IMR-90 (cell line): Measurements from ENCODE around the gene AKAP13. TPM values are rescaled to one million over a fixed set of nuclear protein-coding genes. Genes with fewer than 3 reads are reported as not detected.

Experiments used
- ATAC-seq: fragments of 200-7000 bp; cut with Tn5 transposase; 2 replicates; pipeline ENCODE4 v1.9.1; 2020; ENCODE audit warnings: low read depth, mild to moderate bottlenecking, moderate library complexity
- BruUV-seq: library from RNA; stranded (reverse); fragments of 400-500 nt; replicated peaks from 2 replicates; lab custom pipeline; 2021; lab: Mats Ljungman, UMichigan
- CTCF ChIA-PET: fragments of 300-600 bp; formaldehyde crosslinking; extraction: SDS; loops from one replicate; lab custom pipeline; 2021; ENCODE audit warnings: antibody characterized with exemption; lab: Yijun Ruan, JAX
- POLR2A ChIA-PET: fragments of 300-600 bp; sonication (Branson Sonifier 250); formaldehyde crosslinking; loops from one replicate; lab custom pipeline; 2022; ENCODE audit warnings: antibody characterized with exemption; ENCODE audit not compliant: unreplicated experiment; lab: Charles Lee
- DNase-seq: peaks from one replicate; pipeline ENCODE4 v3.0.0; 2013
- H2AFZ ChIP-seq: replicated peaks from 2 replicates; pipeline ENCODE3; 2013; ENCODE audit warnings: low read length, mild to moderate bottlenecking; ENCODE audit not compliant: poor library complexity
- H2AK5ac ChIP-seq: 2 replicates; pipeline ENCODE4 v1.6.1; 2013; ENCODE audit warnings: low read depth, low read length, inconsistent platforms
- H2AK9ac ChIP-seq: replicated peaks from 2 replicates; pipeline ENCODE3; 2013; ENCODE audit warnings: mild to moderate bottlenecking, low read depth, low read length, moderate library complexity; ENCODE audit not compliant: poor library complexity
- H2BK120ac ChIP-seq: 2 replicates; pipeline ENCODE4 v1.6.1; 2013; ENCODE audit warnings: low read depth, low read length, inconsistent platforms
- H2BK15ac ChIP-seq: 3 replicates; pipeline ENCODE4 v1.6.1; 2013; ENCODE audit warnings: low read depth, low read length, inconsistent platforms
- H2BK20ac ChIP-seq: 2 replicates; pipeline ENCODE4 v1.6.1; 2013; ENCODE audit warnings: low read depth, mild to moderate bottlenecking, inconsistent platforms, low read length, moderate library complexity
- H2BK5ac ChIP-seq: 2 replicates; pipeline ENCODE4 v1.6.1; 2013; ENCODE audit warnings: mild to moderate bottlenecking, low read depth, low read length, inconsistent platforms; ENCODE audit not compliant: poor library complexity, severe bottlenecking
- H3K14ac ChIP-seq: replicated peaks from 2 replicates; pipeline ENCODE4 v1.6.1; 2013; ENCODE audit warnings: low read depth, low read length, inconsistent platforms
- H3K18ac ChIP-seq: 2 replicates; pipeline ENCODE4 v1.6.1; 2013; ENCODE audit warnings: low read depth, low read length, control low read depth
- H3K23ac ChIP-seq: 2 replicates; pipeline ENCODE4 v1.6.1; 2013; ENCODE audit warnings: low read depth, low read length, inconsistent platforms
- H3K27ac ChIP-seq: 2 replicates; pipeline ENCODE4 v1.5.1; 2013; ENCODE audit warnings: mild to moderate bottlenecking, control low read depth, low read length; ENCODE audit not compliant: insufficient read depth
- H3K27me3 ChIP-seq: 2 replicates; pipeline ENCODE4 v1.6.1; 2013; ENCODE audit warnings: low read length; ENCODE audit not compliant: control insufficient read depth, insufficient read depth
- H3K36me3 ChIP-seq: 2 replicates; pipeline ENCODE4 v1.6.1; 2013; ENCODE audit warnings: low read length, mixed read lengths; ENCODE audit not compliant: control insufficient read depth, insufficient read depth
- H3K4ac ChIP-seq: 2 replicates; pipeline ENCODE4 v1.6.1; 2013; ENCODE audit warnings: low read depth, low read length, inconsistent platforms
- H3K4me1 ChIP-seq: 2 replicates; pipeline ENCODE4 v1.6.1; 2013; ENCODE audit warnings: low read length, mixed read lengths; ENCODE audit not compliant: control insufficient read depth, insufficient read depth
- H3K4me2 ChIP-seq: 2 replicates; pipeline ENCODE4 v1.6.1; 2013; ENCODE audit warnings: low read depth, mild to moderate bottlenecking, control low read depth, low read length, moderate library complexity
- H3K4me3 ChIP-seq: 2 replicates; pipeline ENCODE4 v1.5.1; 2013; ENCODE audit warnings: low read depth, mild to moderate bottlenecking, control low read depth, low read length, moderate library complexity; ENCODE audit not compliant: insufficient read depth
- H3K56ac ChIP-seq: 2 replicates; pipeline ENCODE4 v1.6.1; 2013; ENCODE audit warnings: low read length, inconsistent platforms; ENCODE audit not compliant: insufficient read depth; ENCODE audit errors: extremely low read depth
- H3K79me1 ChIP-seq, 2 experiments: 2 replicates each; pipeline ENCODE4 v1.6.1; 2013; ENCODE audit warnings: low read length in 2 of 2, inconsistent platforms in 1 of 2, low read depth in 1 of 2
- H3K9ac ChIP-seq: 2 replicates; pipeline ENCODE4 v1.6.1; 2013; ENCODE audit warnings: low read depth, low read length, control low read depth
- H3K9me1 ChIP-seq: 2 replicates; pipeline ENCODE4 v1.6.1; 2013; ENCODE audit warnings: low read length, inconsistent platforms; ENCODE audit not compliant: insufficient read depth
- H3K9me3 ChIP-seq: 2 replicates; pipeline ENCODE4 v1.6.1; 2013; ENCODE audit warnings: low read length; ENCODE audit not compliant: control insufficient read depth, insufficient read depth
- H4K20me1 ChIP-seq: 2 replicates; pipeline ENCODE4 v1.6.1; 2013; ENCODE audit warnings: low read length, inconsistent platforms; ENCODE audit not compliant: insufficient read depth
- H4K5ac ChIP-seq: 2 replicates; pipeline ENCODE4 v1.6.1; 2013; ENCODE audit warnings: mild to moderate bottlenecking, low read depth, low read length, control low read depth
- H4K8ac ChIP-seq, 2 experiments: 2 replicates each; pipeline ENCODE4 v1.6.1; 2013; ENCODE audit warnings: low read depth in 2 of 2, low read length in 2 of 2, control low read depth in 1 of 2, inconsistent platforms in 1 of 2
- H4K91ac ChIP-seq: 2 replicates; pipeline ENCODE4 v1.6.1; 2013; ENCODE audit warnings: low read depth, low read length, inconsistent platforms; ENCODE audit not compliant: insufficient read depth
- BHLHE40 ChIP-seq: fragments of 150-350 bp; IDR thresholded peaks from 2 replicates; pipeline ENCODE4 v1.6.1; 2016; ENCODE audit warnings: mild to moderate bottlenecking, low read depth, low read length
- CEBPB ChIP-seq: IDR thresholded peaks from 2 replicates; pipeline ENCODE4 v1.6.1; 2012; ENCODE audit warnings: low read depth, low read length, improper control_type of control experiment
- CHD1 ChIP-seq: IDR thresholded peaks from 2 replicates; pipeline ENCODE4 v1.6.1; 2012; ENCODE audit warnings: low read depth, low read length, improper control_type of control experiment
- FOS ChIP-seq: fragments of 150-350 bp; IDR thresholded peaks from 2 replicates; pipeline ENCODE4 v1.6.1; 2016; ENCODE audit warnings: low read depth, low read length
- MAFK ChIP-seq: IDR thresholded peaks from 2 replicates; pipeline ENCODE4 v1.6.1; 2012; ENCODE audit warnings: low read depth, low read length, improper control_type of control experiment
- MAZ ChIP-seq: IDR thresholded peaks from 2 replicates; pipeline ENCODE4 v1.6.1; 2012; ENCODE audit warnings: low read depth, mild to moderate bottlenecking, low read length, improper control_type of control experiment, moderate library complexity, borderline replicate concordance
- MXI1 ChIP-seq: IDR thresholded peaks from 2 replicates; pipeline ENCODE4 v1.6.1; 2012; ENCODE audit warnings: low read depth, mild to moderate bottlenecking, low read length, moderate library complexity, borderline replicate concordance
- NFE2L2 ChIP-seq: fragments of 150-350 bp; IDR thresholded peaks from 2 replicates; pipeline ENCODE4 v1.6.1; 2016; ENCODE audit warnings: low read depth, mild to moderate bottlenecking, low read length
- POLR2A ChIP-seq: IDR thresholded peaks from 2 replicates; pipeline ENCODE4 v1.6.1; 2012; ENCODE audit warnings: mild to moderate bottlenecking, low read depth, low read length
- RAD21 ChIP-seq: IDR thresholded peaks from 2 replicates; pipeline ENCODE4 v1.6.1; 2012; ENCODE audit warnings: low read length, improper control_type of control experiment
- RCOR1 ChIP-seq: IDR thresholded peaks from 2 replicates; pipeline ENCODE4 v1.6.1; 2012; ENCODE audit warnings: mild to moderate bottlenecking, low read length, improper control_type of control experiment; ENCODE audit not compliant: insufficient replicate concordance
- RFX5 ChIP-seq: IDR thresholded peaks from 2 replicates; pipeline ENCODE4 v1.8.0; 2012; ENCODE audit warnings: low read depth, mild to moderate bottlenecking, low read length, moderate library complexity
- SMC3 ChIP-seq: fragments of 150-350 bp; IDR thresholded peaks from 2 replicates; pipeline ENCODE4 v1.6.1; 2016; ENCODE audit warnings: low read depth, mild to moderate bottlenecking, antibody characterized with exemption, low read length, moderate library complexity
- WGBS, 2 experiments: methylation state at CpG; one replicate each; pipeline versions ENCODE4 v1.1.5 to v1.1.7; 2013; ENCODE audit warnings: missing lambda C conversion rate in 2 of 2; ENCODE audit not compliant: insufficient read length in 1 of 2; ENCODE audit errors: extremely low coverage in 2 of 2; 5-methylcytosine and 5-hydroxymethylcytosine counted together
- dilution Hi-C: fragments of 300-500 bp; cut with HindIII; formaldehyde crosslinking; loops from one replicate; pipeline ENCODE4 v1.14.3; 2018; ENCODE audit warnings: low sequenced_read_pairs; ENCODE audit not compliant: unreplicated experiment
- in situ Hi-C: fragments of 300-500 bp; cut with MboI; formaldehyde crosslinking; loops from 3 replicates; pipeline ENCODE4 v1.14.3; 2019; ENCODE audit warnings: low sequenced_read_pairs, inconsistent platforms, mixed read lengths
- intact Hi-C: fragments of 100-400 bp; cut with micrococcal nuclease; formaldehyde crosslinking; loops from 2 replicates; pipeline ENCODE4 v1.10.0; 2022
- polyA plus RNA-seq, 3 experiments: library from polyadenylated mRNA; depleted of rRNA; stranded (reverse); fragments of >200 nt; gene quantifications; 2 replicates each; pipeline ENCODE4 v1.2.3, GENCODE V29; 2012; ENCODE audit warnings: low replicate concordance in 1 of 3
- total RNA-seq: library from RNA; depleted of rRNA; stranded (reverse); fragments of >200 nt; gene quantifications from 2 replicates; pipeline ENCODE4 v1.2.3, GENCODE V29; 2012
- TF ChIP-seq, protein P1 (sequence below): fragments of 150-350 bp; IDR thresholded peaks from 2 replicates; pipeline ENCODE4 v1.6.1; 2016; ENCODE audit warnings: low read depth, mild to moderate bottlenecking, low read length, moderate library complexity, borderline replicate concordance
- TF ChIP-seq, protein P2 (sequence below): conservative IDR thresholded peaks from 2 replicates; pipeline ENCODE4 v1.5.1; 2012; ENCODE audit warnings: mild to moderate bottlenecking, low read depth, low read length, improper control_type of control experiment
- TF ChIP-seq, protein P3 (sequence below): fragments of 150-350 bp; IDR thresholded peaks from 2 replicates; pipeline ENCODE4 v1.6.1; 2017; ENCODE audit warnings: mild to moderate bottlenecking, antibody characterized with exemption, low read length, low read depth

The AKAP13 gene
- total and polyA plus RNA-seq, 2 of the 4 experiments (the other 2 are of a cell fraction), result 10.4 to 46.4 TPM

DNA sequence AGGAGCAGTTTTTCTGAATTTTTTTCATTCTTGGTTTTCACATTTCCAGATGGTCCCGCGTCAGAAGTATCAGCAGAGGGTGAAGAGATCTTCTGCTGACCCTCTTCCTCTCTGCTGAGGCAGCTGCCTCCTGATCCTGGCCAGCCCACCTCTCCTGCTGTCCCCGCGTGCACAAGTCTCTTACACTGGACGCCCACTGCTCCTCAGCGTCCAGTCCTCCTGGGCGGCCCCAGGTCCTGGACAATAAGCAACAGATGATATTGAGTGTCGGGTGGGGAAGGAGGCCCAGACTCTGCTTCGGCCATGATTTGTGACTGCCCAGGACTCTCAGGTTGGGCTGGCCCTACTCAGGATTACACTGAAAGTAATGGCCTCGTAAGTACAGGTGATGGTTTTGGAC lies 364.2 kb downstream of the AKAP13 start:
- POLR2A ChIA-PET, result no interaction called here
- Histone ChIP-seq H3K36me3 (peaks cover 44% of the 10 kb centered on the region), H4K91ac (no peak overlapping the region), H3K23ac (no peak overlapping the region), H3K18ac (no peak overlapping the region), H4K8ac (no peak overlapping the region), H3K9me3 (no peaks in the 10 kb centered on the region), H3K4me2 (no peak overlapping the region), H4K5ac (no peak overlapping the region), H3K14ac (no peak overlapping the region), H3K9me1 (no peaks in the 10 kb centered on the region; the same call in 1 of the 2 replicates), H3K27ac (no peak overlapping the region), H2AFZ (no peak overlapping the region), H3K4me1 (peaks cover 4% of the 10 kb centered on the region; the same call in 1 of the 2 replicates), H3K4ac (no peak overlapping the region), H4K20me1 (no peaks in the 10 kb centered on the region; the same call in 1 of the 2 replicates), H3K4me3 (no peak overlapping the region), H2AK9ac (no peak overlapping the region), H3K27me3 (no peaks in the 10 kb centered on the region), H3K9ac (no peak overlapping the region), H2BK120ac (no peak overlapping the region), H2BK15ac (no peak overlapping the region), H3K79me1 (peaks cover 0 to 5% of the 10 kb centered on the region in 2 experiments; a peak in 2 of 4 replicates), H2AK5ac (no peak overlapping the region), H2BK5ac (no peak overlapping the region), H2BK20ac (no peak overlapping the region), H3K56ac (no peak overlapping the region)
- ATAC-seq (no peak), DNase-seq (no peak)
- in situ Hi-C loops (no loop called here), dilution Hi-C loops (no loop called here), intact Hi-C loops (loop anchor here (5.0 kb wide), 1 partner anchor 48 kb away; the partner anchor contains the start of gene KLHL25)
- TF ChIP-seq RCOR1 (no peak), BHLHE40 (no peak), CHD1 (no peak), SMC3 (no peak), MAZ (no peak), POLR2A (no peak), RAD21 (no peak), RFX5 (no peak), MAFK (no peak), MXI1 (no peak), NFE2L2 (no peak), FOS (no peak), CEBPB (no peak)
- TF ChIP-seq, protein P1, sequence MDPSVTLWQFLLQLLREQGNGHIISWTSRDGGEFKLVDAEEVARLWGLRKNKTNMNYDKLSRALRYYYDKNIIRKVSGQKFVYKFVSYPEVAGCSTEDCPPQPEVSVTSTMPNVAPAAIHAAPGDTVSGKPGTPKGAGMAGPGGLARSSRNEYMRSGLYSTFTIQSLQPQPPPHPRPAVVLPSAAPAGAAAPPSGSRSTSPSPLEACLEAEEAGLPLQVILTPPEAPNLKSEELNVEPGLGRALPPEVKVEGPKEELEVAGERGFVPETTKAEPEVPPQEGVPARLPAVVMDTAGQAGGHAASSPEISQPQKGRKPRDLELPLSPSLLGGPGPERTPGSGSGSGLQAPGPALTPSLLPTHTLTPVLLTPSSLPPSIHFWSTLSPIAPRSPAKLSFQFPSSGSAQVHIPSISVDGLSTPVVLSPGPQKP, result no peak
- TF ChIP-seq, protein P2, sequence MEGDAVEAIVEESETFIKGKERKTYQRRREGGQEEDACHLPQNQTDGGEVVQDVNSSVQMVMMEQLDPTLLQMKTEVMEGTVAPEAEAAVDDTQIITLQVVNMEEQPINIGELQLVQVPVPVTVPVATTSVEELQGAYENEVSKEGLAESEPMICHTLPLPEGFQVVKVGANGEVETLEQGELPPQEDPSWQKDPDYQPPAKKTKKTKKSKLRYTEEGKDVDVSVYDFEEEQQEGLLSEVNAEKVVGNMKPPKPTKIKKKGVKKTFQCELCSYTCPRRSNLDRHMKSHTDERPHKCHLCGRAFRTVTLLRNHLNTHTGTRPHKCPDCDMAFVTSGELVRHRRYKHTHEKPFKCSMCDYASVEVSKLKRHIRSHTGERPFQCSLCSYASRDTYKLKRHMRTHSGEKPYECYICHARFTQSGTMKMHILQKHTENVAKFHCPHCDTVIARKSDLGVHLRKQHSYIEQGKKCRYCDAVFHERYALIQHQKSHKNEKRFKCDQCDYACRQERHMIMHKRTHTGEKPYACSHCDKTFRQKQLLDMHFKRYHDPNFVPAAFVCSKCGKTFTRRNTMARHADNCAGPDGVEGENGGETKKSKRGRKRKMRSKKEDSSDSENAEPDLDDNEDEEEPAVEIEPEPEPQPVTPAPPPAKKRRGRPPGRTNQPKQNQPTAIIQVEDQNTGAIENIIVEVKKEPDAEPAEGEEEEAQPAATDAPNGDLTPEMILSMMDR, result no peak
- TF ChIP-seq, protein P3, sequence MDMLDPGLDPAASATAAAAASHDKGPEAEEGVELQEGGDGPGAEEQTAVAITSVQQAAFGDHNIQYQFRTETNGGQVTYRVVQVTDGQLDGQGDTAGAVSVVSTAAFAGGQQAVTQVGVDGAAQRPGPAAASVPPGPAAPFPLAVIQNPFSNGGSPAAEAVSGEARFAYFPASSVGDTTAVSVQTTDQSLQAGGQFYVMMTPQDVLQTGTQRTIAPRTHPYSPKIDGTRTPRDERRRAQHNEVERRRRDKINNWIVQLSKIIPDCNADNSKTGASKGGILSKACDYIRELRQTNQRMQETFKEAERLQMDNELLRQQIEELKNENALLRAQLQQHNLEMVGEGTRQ, result no peak
- CTCF ChIA-PET, result no interaction called here
- no TSS peak for BruUV-seq
- WGBS, 2 experiments, result 100% methylated on average over 1 of the region's 10 CpGs; no CpG with 5 or more reads in 1 of the 2 experiments
